ENCODE results near the gene SUN5.
"Not testable (repeated sequence)": the region's sequence is repeated elsewhere in the genome, so short reads cannot be mapped to it uniquely, and the experiment has no call there.

SUN5 gene

GRCh38 chr20:32966881-32967781 is 37.1 kb downstream of the SUN5 start:
- Histone ChIP-seq H3K36me3 (ENCODE audit: control insufficient read depth, insufficient read depth, low read length) (no peaks in the 10 kb centered on the region), H3K4me3 (ENCODE audit: low read length) (no peak overlapping the region), H3K27me3 (ENCODE audit: control insufficient read depth, insufficient read depth, low read length) (no peaks in the 10 kb centered on the region), H3K9me3 (ENCODE audit: control insufficient read depth, insufficient read depth, low read length) (no peaks in the 10 kb centered on the region), H3K4me1 (ENCODE audit: control insufficient read depth, insufficient read depth, low read length) (peaks cover 2% of the 10 kb centered on the region), H3K27ac (ENCODE audit: low read length) (no peak overlapping the region)
- DNase-seq (ENCODE audit: low read depth, low spot score), result no peak
- WGBS (ENCODE audit: insufficient coverage, insufficient read length), result no CpG with 5 or more reads among the region's 16 CpGs

- no CpG with 5 or more reads among the region's 4 CpGs for WGBS (ENCODE audit: insufficient coverage, insufficient read length)
- H3K27me3 ChIP-seq (ENCODE audit: control insufficient read depth, insufficient read depth, low read length), result no peaks in the 10 kb centered on the region
- DNase-seq (ENCODE audit: low read depth, low spot score), result no peak
- H3K4me3 ChIP-seq (ENCODE audit: low read length), result no peak overlapping the region
- no peaks in the 10 kb centered on the region for H3K36me3 ChIP-seq (ENCODE audit: control insufficient read depth, insufficient read depth, low read length)
- no peaks in the 10 kb centered on the region for H3K9me3 ChIP-seq (ENCODE audit: control insufficient read depth, insufficient read depth, low read length)
- no peak overlapping the region for H3K27ac ChIP-seq (ENCODE audit: low read length)
- H3K4me1 ChIP-seq (ENCODE audit: control insufficient read depth, insufficient read depth, low read length), result no peaks in the 10 kb centered on the region; the same call in none of the 2 replicates
Measured at GRCh38 chr20:32966382-32966781, 37.9 kb downstream of the SUN5 start.

- Histone ChIP-seq H3K9me3 (ENCODE audit: control insufficient read depth, insufficient read depth, low read length) (no peaks in the 10 kb centered on the region), H3K27ac (ENCODE audit: low read length) (no peak overlapping the region), H3K4me1 (ENCODE audit: control insufficient read depth, insufficient read depth, low read length) (no peaks in the 10 kb centered on the region; the same call in 1 of the 2 replicates), H3K27me3 (ENCODE audit: control insufficient read depth, insufficient read depth, low read length) (no peaks in the 10 kb centered on the region), H3K36me3 (ENCODE audit: control insufficient read depth, insufficient read depth, low read length) (no peaks in the 10 kb centered on the region; the same call in 1 of the 2 replicates), H3K4me3 (ENCODE audit: low read length) (no peak overlapping the region)
- no CpG with 5 or more reads among the region's 12 CpGs for WGBS (ENCODE audit: insufficient coverage, insufficient read length)
- no peak for DNase-seq (ENCODE audit: low read depth, low spot score)
Measured at GRCh38 chr20:32965581-32966373, 38.5 kb downstream of the SUN5 start.

GRCh38 chr20:32965115-32965514 is 39.1 kb downstream of the SUN5 start:
- DNase-seq (ENCODE audit: low read depth, low spot score), result no peak
- WGBS (ENCODE audit: insufficient coverage, insufficient read length), result no CpG with 5 or more reads among the region's 8 CpGs
- Histone ChIP-seq H3K4me1 (ENCODE audit: control insufficient read depth, insufficient read depth, low read length) (no peaks in the 10 kb centered on the region; the same call in 1 of the 2 replicates), H3K9me3 (ENCODE audit: control insufficient read depth, insufficient read depth, low read length) (no peaks in the 10 kb centered on the region), H3K27ac (ENCODE audit: low read length) (no peak overlapping the region), H3K4me3 (ENCODE audit: low read length) (no peak overlapping the region), H3K27me3 (ENCODE audit: control insufficient read depth, insufficient read depth, low read length) (no peaks in the 10 kb centered on the region), H3K36me3 (ENCODE audit: control insufficient read depth, insufficient read depth, low read length) (no peaks in the 10 kb centered on the region; the same call in 1 of the 2 replicates)

GRCh38 chr20:32964575-32964974 is 39.7 kb downstream of the SUN5 start:
- Histone ChIP-seq H3K36me3 (ENCODE audit: control insufficient read depth, insufficient read depth, low read length) (no peaks in the 10 kb centered on the region; the same call in 1 of the 2 replicates), H3K4me3 (ENCODE audit: low read length) (no peak overlapping the region), H3K9me3 (ENCODE audit: control insufficient read depth, insufficient read depth, low read length) (no peaks in the 10 kb centered on the region), H3K27me3 (ENCODE audit: control insufficient read depth, insufficient read depth, low read length) (no peaks in the 10 kb centered on the region), H3K4me1 (ENCODE audit: control insufficient read depth, insufficient read depth, low read length) (no peaks in the 10 kb centered on the region; the same call in 1 of the 2 replicates), H3K27ac (ENCODE audit: low read length) (no peak overlapping the region)
- no CpG with 5 or more reads among the region's 6 CpGs for whole genome bisulfite sequencing (ENCODE audit: insufficient coverage, insufficient read length)
- no peak for DNase-seq (ENCODE audit: low read depth, low spot score)

- Histone ChIP-seq H3K4me3 (ENCODE audit: low read length) (no peak overlapping the region), H3K9me3 (ENCODE audit: control insufficient read depth, insufficient read depth, low read length) (no peaks in the 10 kb centered on the region), H3K27me3 (ENCODE audit: control insufficient read depth, insufficient read depth, low read length) (no peaks in the 10 kb centered on the region), H3K36me3 (ENCODE audit: control insufficient read depth, insufficient read depth, low read length) (no peaks in the 10 kb centered on the region; the same call in 1 of the 2 replicates), H3K27ac (ENCODE audit: low read length) (no peak overlapping the region), H3K4me1 (ENCODE audit: control insufficient read depth, insufficient read depth, low read length) (no peaks in the 10 kb centered on the region; the same call in 1 of the 2 replicates)
- WGBS (ENCODE audit: insufficient coverage, insufficient read length), result no CpG with 5 or more reads among the region's 5 CpGs
- no peak for DNase-seq (ENCODE audit: low read depth, low spot score)
Measured at GRCh38 chr20:32963176-32963575, 41.1 kb downstream of the SUN5 start.

- H3K4me1 ChIP-seq (ENCODE audit: control insufficient read depth, insufficient read depth, low read length); H3K27ac ChIP-seq (ENCODE audit: low read length); H3K4me3 ChIP-seq (ENCODE audit: low read length); H3K36me3 ChIP-seq (ENCODE audit: control insufficient read depth, insufficient read depth, low read length); H3K9me3 ChIP-seq (ENCODE audit: control insufficient read depth, insufficient read depth, low read length); H3K27me3 ChIP-seq (ENCODE audit: control insufficient read depth, insufficient read depth, low read length); DNase-seq (ENCODE audit: low read depth, low spot score): not testable (repeated sequence)
- WGBS (ENCODE audit: insufficient coverage, insufficient read length), result no CpG with 5 or more reads among the region's 11 CpGs
Measured at GRCh38 chr20:32962646-32963045, 41.6 kb downstream of the SUN5 start.

- no peak overlapping the region for H3K27ac ChIP-seq (ENCODE audit: low read length)
Measured at GRCh38 chr20:32962053-32962452, 42.2 kb downstream of the SUN5 start.

GRCh38 chr20:32960849-32961731 is 43.1 kb downstream of the SUN5 start:
- no peak for DNase-seq (ENCODE audit: low read depth, low spot score)

More at GRCh38 chr20:32962053-32962452, 42.2 kb downstream of the SUN5 start:
- Histone ChIP-seq H3K36me3 (ENCODE audit: control insufficient read depth, insufficient read depth, low read length) (no peaks in the 10 kb centered on the region; the same call in 1 of the 2 replicates), H3K4me3 (ENCODE audit: low read length) (no peak overlapping the region), H3K9me3 (ENCODE audit: control insufficient read depth, insufficient read depth, low read length) (peaks cover 2% of the 10 kb centered on the region), H3K27me3 (ENCODE audit: control insufficient read depth, insufficient read depth, low read length) (no peaks in the 10 kb centered on the region), H3K4me1 (ENCODE audit: control insufficient read depth, insufficient read depth, low read length) (no peaks in the 10 kb centered on the region; the same call in 1 of the 2 replicates)
- no CpG with 5 or more reads among the region's 5 CpGs for WGBS (ENCODE audit: insufficient coverage, insufficient read length)
- DNase-seq (ENCODE audit: low read depth, low spot score), result no peak

GRCh38 chr20:32960222-32960518 is 44.1 kb downstream of the SUN5 start:
- Histone ChIP-seq H3K9me3 (ENCODE audit: control insufficient read depth, insufficient read depth, low read length) (peaks cover 2% of the 10 kb centered on the region), H3K4me1 (ENCODE audit: control insufficient read depth, insufficient read depth, low read length) (no peaks in the 10 kb centered on the region), H3K36me3 (ENCODE audit: control insufficient read depth, insufficient read depth, low read length) (no peaks in the 10 kb centered on the region; the same call in 1 of the 2 replicates), H3K27me3 (ENCODE audit: control insufficient read depth, insufficient read depth, low read length) (no peaks in the 10 kb centered on the region), H3K27ac (ENCODE audit: low read length) (no peak overlapping the region), H3K4me3 (ENCODE audit: low read length) (no peak overlapping the region)
- DNase-seq (ENCODE audit: low read depth, low spot score), result no peak

More at GRCh38 chr20:32960849-32961731, 43.1 kb downstream of the SUN5 start:
- Histone ChIP-seq H3K27ac (ENCODE audit: low read length) (no peak overlapping the region), H3K36me3 (ENCODE audit: control insufficient read depth, insufficient read depth, low read length) (no peaks in the 10 kb centered on the region; the same call in 1 of the 2 replicates), H3K4me3 (ENCODE audit: low read length) (no peak overlapping the region), H3K9me3 (ENCODE audit: control insufficient read depth, insufficient read depth, low read length) (peaks cover 2% of the 10 kb centered on the region), H3K4me1 (ENCODE audit: control insufficient read depth, insufficient read depth, low read length) (no peaks in the 10 kb centered on the region; the same call in 1 of the 2 replicates), H3K27me3 (ENCODE audit: control insufficient read depth, insufficient read depth, low read length) (no peaks in the 10 kb centered on the region)
- no CpG with 5 or more reads among the region's 28 CpGs for WGBS (ENCODE audit: insufficient coverage, insufficient read length)

Data from iPS DF 6.9 (cell line).